ENCODE measurements around the gene JAM2. TPM values are rescaled to one million over a fixed set of nuclear protein-coding genes. Genes with fewer than 3 reads are reported as not detected.

Gene JAM2
- polyA plus RNA-seq, 1 donor from 2014 or later: 1.1 TPM

DNA sequence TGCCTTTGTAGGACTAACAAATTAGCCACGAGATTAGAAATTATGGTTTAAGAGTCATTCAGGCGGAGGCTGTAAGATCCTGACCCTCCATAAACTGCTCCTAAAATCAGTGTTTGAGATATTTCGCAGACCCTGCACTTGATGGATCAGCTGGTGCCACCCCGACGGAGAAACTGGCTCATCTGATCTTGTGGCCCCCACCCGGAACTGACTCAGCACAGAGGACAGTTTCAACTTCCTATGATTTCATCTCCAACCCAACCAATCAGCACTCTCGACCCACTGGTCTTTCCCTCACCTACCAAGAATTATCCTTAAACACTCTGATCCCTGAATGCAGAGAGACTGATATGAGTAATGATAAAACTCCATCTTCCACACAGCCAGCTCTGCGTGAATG, 3.7 kb upstream of the JAM2 start:
- Histone ChIP-seq H2AFZ (ENCODE audit: low read depth, low read length) (no peak overlapping the region), H3F3A (ENCODE audit: insufficient read depth, low read length, poor library complexity, severe bottlenecking) (peaks cover 3% of the 10 kb centered on the region), H4K20me1 (ENCODE audit: insufficient read depth) (no peaks in the 10 kb centered on the region), H3K9me3 (ENCODE audit: low read length) (no peaks in the 10 kb centered on the region), H3K9me2 (ENCODE audit: insufficient read depth, low read length) (no peaks in the 10 kb centered on the region), H3K9ac (ENCODE audit: low read length) (no peak overlapping the region), H3K36me3 (ENCODE audit: insufficient read depth, low read length) (no peaks in the 10 kb centered on the region), H3K27ac (ENCODE audit: low read length) (no peak overlapping the region), H3K4me3 (ENCODE audit: low read length) (no peak overlapping the region), H3K27me3 (ENCODE audit: insufficient read depth, low read depth, low read length) (no peaks in the 10 kb centered on the region), H3K4me2 (ENCODE audit: low read length) (no peak overlapping the region), H3K79me2 (replicated peaks; ENCODE audit: insufficient read depth, low read length) (no peaks in the 10 kb centered on the region)
- TF ChIP-seq RAD21 (conservative IDR thresholded peaks at IDR 0.05) (no peak), POLR2AphosphoS5 (IDR thresholded peaks at IDR 0.05) (no peak), SMC3 (conservative IDR thresholded peaks at IDR 0.05; ENCODE audit: poor library complexity) (no peak), EP300 (conservative IDR thresholded peaks at IDR 0.05; ENCODE audit: poor library complexity, severe bottlenecking) (no peak), EZH2 (IDR thresholded peaks at IDR 0.05; ENCODE audit: borderline replicate concordance, insufficient read depth, low read length, poor library complexity, severe bottlenecking) (no peak), MXI1 (conservative IDR thresholded peaks at IDR 0.05; ENCODE audit: poor library complexity, severe bottlenecking) (no peak), TAF1 (IDR thresholded peaks at IDR 0.05; ENCODE audit: low read depth) (no peak)
- TF ChIP-seq, protein P1, sequence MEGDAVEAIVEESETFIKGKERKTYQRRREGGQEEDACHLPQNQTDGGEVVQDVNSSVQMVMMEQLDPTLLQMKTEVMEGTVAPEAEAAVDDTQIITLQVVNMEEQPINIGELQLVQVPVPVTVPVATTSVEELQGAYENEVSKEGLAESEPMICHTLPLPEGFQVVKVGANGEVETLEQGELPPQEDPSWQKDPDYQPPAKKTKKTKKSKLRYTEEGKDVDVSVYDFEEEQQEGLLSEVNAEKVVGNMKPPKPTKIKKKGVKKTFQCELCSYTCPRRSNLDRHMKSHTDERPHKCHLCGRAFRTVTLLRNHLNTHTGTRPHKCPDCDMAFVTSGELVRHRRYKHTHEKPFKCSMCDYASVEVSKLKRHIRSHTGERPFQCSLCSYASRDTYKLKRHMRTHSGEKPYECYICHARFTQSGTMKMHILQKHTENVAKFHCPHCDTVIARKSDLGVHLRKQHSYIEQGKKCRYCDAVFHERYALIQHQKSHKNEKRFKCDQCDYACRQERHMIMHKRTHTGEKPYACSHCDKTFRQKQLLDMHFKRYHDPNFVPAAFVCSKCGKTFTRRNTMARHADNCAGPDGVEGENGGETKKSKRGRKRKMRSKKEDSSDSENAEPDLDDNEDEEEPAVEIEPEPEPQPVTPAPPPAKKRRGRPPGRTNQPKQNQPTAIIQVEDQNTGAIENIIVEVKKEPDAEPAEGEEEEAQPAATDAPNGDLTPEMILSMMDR (IDR thresholded peaks at IDR 0.05; ENCODE audit: poor library complexity, severe bottlenecking): no peak
- TF ChIP-seq, protein P2, sequence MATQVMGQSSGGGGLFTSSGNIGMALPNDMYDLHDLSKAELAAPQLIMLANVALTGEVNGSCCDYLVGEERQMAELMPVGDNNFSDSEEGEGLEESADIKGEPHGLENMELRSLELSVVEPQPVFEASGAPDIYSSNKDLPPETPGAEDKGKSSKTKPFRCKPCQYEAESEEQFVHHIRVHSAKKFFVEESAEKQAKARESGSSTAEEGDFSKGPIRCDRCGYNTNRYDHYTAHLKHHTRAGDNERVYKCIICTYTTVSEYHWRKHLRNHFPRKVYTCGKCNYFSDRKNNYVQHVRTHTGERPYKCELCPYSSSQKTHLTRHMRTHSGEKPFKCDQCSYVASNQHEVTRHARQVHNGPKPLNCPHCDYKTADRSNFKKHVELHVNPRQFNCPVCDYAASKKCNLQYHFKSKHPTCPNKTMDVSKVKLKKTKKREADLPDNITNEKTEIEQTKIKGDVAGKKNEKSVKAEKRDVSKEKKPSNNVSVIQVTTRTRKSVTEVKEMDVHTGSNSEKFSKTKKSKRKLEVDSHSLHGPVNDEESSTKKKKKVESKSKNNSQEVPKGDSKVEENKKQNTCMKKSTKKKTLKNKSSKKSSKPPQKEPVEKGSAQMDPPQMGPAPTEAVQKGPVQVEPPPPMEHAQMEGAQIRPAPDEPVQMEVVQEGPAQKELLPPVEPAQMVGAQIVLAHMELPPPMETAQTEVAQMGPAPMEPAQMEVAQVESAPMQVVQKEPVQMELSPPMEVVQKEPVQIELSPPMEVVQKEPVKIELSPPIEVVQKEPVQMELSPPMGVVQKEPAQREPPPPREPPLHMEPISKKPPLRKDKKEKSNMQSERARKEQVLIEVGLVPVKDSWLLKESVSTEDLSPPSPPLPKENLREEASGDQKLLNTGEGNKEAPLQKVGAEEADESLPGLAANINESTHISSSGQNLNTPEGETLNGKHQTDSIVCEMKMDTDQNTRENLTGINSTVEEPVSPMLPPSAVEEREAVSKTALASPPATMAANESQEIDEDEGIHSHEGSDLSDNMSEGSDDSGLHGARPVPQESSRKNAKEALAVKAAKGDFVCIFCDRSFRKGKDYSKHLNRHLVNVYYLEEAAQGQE (IDR thresholded peaks at IDR 0.05; ENCODE audit: borderline replicate concordance): no peak

DNA sequence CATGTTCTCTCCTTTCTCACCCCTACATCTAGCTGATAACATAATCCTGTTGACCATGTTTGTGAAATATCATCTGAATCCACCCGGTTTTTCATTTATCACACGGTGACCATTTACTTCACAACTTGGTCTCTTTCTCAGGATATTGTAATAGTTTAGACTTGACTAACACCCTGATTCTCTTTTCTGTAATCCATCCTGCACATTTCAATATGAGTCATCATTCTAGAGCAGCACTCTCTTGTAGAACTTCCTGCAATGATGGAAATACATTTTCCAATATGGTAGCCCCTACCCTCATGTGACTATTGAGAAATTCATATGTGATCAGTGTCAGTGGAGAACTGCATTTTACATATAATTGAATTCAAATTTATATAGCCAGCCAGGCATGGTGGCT, 2.3 kb upstream of the JAM2 start:
- no peak overlapping the region for H3K4me3 ChIP-seq (ENCODE audit: low read length)
- peaks cover 3% of the 10 kb centered on the region for H3F3A ChIP-seq (ENCODE audit: insufficient read depth, low read length, poor library complexity, severe bottlenecking)
- H3K27me3 ChIP-seq (ENCODE audit: insufficient read depth, low read depth, low read length): no peaks in the 10 kb centered on the region
- H3K27ac ChIP-seq (ENCODE audit: low read length): no peak overlapping the region
- H3K9me3 ChIP-seq (ENCODE audit: low read length): no peaks in the 10 kb centered on the region
- no peak overlapping the region for H2AFZ ChIP-seq (ENCODE audit: low read depth, low read length)
- no peak overlapping the region for H3K9ac ChIP-seq (ENCODE audit: low read length)
- no peaks in the 10 kb centered on the region for H4K20me1 ChIP-seq (ENCODE audit: insufficient read depth)
- H3K9me2 ChIP-seq (ENCODE audit: insufficient read depth, low read length): no peaks in the 10 kb centered on the region
- no peaks in the 10 kb centered on the region for H3K36me3 ChIP-seq (ENCODE audit: insufficient read depth, low read length)
- TF ChIP-seq TAF1 (IDR thresholded peaks at IDR 0.05; ENCODE audit: low read depth): no peak
- TF ChIP-seq EZH2 (IDR thresholded peaks at IDR 0.05; ENCODE audit: borderline replicate concordance, insufficient read depth, low read length, poor library complexity, severe bottlenecking): no peak
- no peak for TF ChIP-seq RAD21 (conservative IDR thresholded peaks at IDR 0.05)
- no peak for TF ChIP-seq EP300 (conservative IDR thresholded peaks at IDR 0.05; ENCODE audit: poor library complexity, severe bottlenecking)
- TF ChIP-seq, protein P1 (IDR thresholded peaks at IDR 0.05; ENCODE audit: poor library complexity, severe bottlenecking): no peak
- no peak for TF ChIP-seq SMC3 (conservative IDR thresholded peaks at IDR 0.05; ENCODE audit: poor library complexity)
- TF ChIP-seq, protein P2 (IDR thresholded peaks at IDR 0.05; ENCODE audit: borderline replicate concordance): no peak
- no peak for TF ChIP-seq MXI1 (conservative IDR thresholded peaks at IDR 0.05; ENCODE audit: poor library complexity, severe bottlenecking)
- no peak for TF ChIP-seq POLR2AphosphoS5 (IDR thresholded peaks at IDR 0.05)
- H3K4me2 ChIP-seq (ENCODE audit: low read length): no peak overlapping the region
- no peaks in the 10 kb centered on the region for H3K79me2 ChIP-seq (replicated peaks; ENCODE audit: insufficient read depth, low read length)
